ENCODE measurements around the gene PTPRM.

The PTPRM gene

DNA sequence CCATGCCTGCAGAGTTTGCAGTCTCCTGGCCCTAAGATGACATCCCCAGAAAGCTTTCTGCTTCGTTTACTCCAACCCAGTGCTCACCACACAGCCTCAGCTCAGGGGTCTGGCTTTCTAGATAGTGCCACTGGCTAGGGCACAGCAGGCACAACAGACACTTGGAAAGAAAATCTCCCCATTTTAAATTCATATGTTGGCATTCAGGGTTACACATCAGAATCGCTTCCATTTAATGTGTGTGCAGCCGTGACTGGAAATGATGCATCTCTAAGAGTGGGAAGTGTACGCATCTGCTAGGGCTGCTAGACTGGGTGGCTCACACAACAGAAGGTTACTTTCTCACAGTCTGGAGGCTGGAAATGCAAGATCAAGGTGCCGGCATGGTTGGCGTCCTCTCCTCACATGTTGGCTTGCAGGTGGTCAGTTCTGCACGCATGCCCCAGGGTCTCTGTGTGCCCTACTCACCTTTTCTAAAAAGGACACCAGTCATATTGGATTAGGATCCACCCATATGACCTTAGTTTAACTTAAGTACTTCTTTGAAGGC, 712.7 kb downstream of the PTPRM start:
- TF ChIP-seq, protein P1, sequence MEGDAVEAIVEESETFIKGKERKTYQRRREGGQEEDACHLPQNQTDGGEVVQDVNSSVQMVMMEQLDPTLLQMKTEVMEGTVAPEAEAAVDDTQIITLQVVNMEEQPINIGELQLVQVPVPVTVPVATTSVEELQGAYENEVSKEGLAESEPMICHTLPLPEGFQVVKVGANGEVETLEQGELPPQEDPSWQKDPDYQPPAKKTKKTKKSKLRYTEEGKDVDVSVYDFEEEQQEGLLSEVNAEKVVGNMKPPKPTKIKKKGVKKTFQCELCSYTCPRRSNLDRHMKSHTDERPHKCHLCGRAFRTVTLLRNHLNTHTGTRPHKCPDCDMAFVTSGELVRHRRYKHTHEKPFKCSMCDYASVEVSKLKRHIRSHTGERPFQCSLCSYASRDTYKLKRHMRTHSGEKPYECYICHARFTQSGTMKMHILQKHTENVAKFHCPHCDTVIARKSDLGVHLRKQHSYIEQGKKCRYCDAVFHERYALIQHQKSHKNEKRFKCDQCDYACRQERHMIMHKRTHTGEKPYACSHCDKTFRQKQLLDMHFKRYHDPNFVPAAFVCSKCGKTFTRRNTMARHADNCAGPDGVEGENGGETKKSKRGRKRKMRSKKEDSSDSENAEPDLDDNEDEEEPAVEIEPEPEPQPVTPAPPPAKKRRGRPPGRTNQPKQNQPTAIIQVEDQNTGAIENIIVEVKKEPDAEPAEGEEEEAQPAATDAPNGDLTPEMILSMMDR (conservative IDR thresholded peaks at IDR 0.05; ENCODE audit: low read depth): no peak
- CTCF ChIA-PET: no interaction called here
- DNase-seq (ENCODE audit: low spot score): no peak
- POLR2A ChIA-PET (ENCODE audit: low non-redundant PET): no interaction called here
- no peak overlapping the region for H3K27ac ChIP-seq

DNA sequence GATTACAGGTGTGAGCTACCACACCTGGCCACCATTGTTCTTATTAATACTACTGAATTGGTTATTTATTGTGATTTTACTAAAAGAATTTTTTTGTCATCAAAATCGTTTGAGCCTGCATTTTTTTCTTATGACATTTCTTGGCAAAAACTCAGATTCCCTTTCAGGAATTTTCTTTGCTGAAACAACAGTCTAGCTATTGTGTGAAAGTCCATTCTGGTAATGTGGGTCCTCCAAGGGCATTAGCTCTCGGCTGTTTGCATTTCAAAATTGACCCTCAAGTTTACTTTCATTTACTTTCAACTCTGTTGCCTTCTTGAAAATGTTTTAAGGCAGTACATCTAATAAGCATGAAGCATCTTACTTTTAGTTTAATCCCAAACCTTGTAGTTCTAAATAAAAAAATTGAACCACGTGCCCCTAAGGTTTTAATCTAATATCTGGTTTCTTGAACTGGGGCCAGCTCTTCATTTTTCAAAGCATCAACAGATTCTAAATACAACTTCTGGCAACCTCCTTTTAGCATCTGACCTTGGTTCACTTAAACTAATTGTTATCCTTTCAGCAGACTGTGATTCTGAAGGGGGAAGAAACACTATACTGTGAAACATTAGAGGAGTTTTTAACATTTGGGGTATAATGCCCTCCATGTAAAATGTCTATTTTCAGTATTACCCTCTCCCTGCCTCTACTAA, 716.9 kb downstream of the PTPRM start:
- TF ChIP-seq, protein P1 (conservative IDR thresholded peaks at IDR 0.05; ENCODE audit: low read depth): no peak
- DNase-seq (ENCODE audit: low spot score): no peak
- ChIA-PET POLR2A (ENCODE audit: low non-redundant PET) (no interaction called here), CTCF (interaction anchor here (0.6 kb wide), 1 partner anchor 411 kb away, joined by 4 read pairs; no protein-coding TSS in a partner anchor)
- H3K27ac ChIP-seq: no peak overlapping the region

GRCh38 chr18:8286303-8286702, 719.2 kb downstream of the PTPRM start:
- DNase-seq (ENCODE audit: low spot score): no peak
- CTCF ChIA-PET: no interaction called here
- TF ChIP-seq, protein P1 (conservative IDR thresholded peaks at IDR 0.05; ENCODE audit: low read depth): no peak
- no peak overlapping the region for H3K27ac ChIP-seq
- POLR2A ChIA-PET (ENCODE audit: low non-redundant PET): no interaction called here

DNA sequence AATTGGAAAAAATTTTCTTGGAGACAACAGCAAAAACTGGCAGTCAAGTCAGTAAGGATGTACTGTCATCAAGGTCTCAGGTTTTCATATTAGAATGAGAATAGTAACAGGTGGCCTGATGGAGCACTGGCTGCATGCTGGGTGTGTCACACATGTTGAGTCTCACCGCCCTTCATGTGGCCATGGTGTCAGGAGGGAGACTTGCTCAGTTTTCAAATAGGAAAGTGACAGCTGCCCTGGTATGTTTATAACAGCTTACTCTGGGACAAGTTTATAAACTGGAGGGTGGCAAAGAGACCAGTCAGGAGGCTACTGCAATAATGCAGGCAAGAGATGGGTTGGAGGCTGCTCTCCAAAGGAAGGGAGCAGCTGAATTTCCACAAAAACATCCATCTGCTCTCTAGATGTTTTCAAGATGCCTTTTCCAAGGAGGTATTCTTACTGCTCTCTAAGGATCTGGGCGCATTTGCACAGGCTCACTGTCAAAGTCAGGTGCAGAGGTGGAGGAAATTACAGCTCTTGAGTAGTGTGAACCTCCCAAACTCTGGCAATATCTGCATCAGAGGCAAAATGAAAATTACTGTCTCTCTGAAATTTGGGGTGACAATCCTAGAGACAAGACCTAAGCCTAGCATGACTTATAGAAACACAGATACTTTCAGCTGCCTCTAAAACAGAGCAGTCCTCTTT, 720.2 kb downstream of the PTPRM start:
- ChIA-PET CTCF (interaction anchor here (0.5 to 0.7 kb wide), 2 partner anchors 137 to 1615 kb away, joined by 3 to 7 read pairs; no protein-coding TSS in a partner anchor), POLR2A (ENCODE audit: low non-redundant PET) (no interaction called here)
- no peak overlapping the region for H3K27ac ChIP-seq
- TF ChIP-seq, protein P1 (conservative IDR thresholded peaks at IDR 0.05; ENCODE audit: low read depth): no peak
- DNase-seq (ENCODE audit: low spot score): no peak

DNA sequence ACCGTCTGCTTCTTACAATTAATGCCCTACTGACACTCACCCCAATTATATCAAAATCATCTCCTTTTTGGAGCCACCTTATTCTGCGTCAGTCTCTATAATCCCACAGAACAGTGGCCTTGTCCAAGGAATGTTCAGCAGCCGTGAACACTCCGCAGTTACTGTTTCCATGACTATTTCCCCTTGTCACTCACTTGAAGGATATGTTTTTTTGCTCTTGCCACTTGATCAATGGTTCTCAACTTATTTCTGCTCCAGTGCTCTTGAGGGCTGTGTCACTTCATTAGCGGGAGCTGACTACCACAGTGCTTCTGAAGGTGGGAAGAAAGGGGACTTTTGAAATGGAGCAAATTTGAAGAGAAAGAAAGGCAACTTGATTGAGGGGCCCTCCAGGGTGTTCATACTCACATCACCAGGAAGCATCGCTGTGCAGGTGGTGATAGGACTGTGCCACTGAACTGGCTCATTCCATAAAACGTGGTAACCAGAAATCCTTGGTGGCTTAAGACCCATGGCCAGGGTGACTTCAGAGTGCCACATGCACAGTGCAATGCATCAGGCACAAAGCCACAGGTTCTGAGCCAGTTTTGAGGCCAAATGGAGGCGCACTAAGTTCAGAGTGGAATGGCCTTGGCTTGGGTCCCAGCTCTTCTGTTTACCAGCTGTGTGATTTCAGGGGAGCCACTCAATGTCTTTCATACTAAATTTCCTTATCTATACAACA, 721.5 kb downstream of the PTPRM start:
- POLR2A ChIA-PET (ENCODE audit: low non-redundant PET): no interaction called here
- H3K27ac ChIP-seq: no peak overlapping the region
- TF ChIP-seq, protein P1 (conservative IDR thresholded peaks at IDR 0.05; ENCODE audit: low read depth): no peak
- DNase-seq (ENCODE audit: low spot score): no peak
- CTCF ChIA-PET: interaction anchor here (0.5 kb wide), 1 partner anchor 152 kb away, joined by 3 read pairs; no protein-coding TSS in a partner anchor

DNA sequence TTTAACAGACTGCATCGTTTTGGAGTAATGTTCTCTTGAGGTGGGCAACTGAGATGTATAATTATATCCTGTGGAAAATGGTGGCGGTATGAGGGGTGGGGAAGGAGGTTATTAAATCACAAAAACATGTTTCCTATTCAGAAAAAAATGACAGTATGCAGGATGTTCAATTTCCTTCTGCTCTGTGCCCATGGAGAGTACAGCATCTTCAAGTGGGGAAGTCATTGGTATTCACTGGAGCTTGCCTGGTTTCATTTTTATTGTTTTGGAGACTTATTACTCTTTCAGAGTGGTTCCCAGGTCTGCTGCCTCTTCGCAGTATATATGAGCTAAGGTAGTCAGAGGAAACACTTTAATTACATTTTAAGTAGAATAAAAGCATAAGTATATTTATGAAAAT, 723.3 kb downstream of the PTPRM start:
- ChIA-PET CTCF (no interaction called here), POLR2A (ENCODE audit: low non-redundant PET) (no interaction called here)
- H3K27ac ChIP-seq: no peak overlapping the region
- DNase-seq (ENCODE audit: low spot score): no peak
- TF ChIP-seq, protein P1 (conservative IDR thresholded peaks at IDR 0.05; ENCODE audit: low read depth): no peak

Measured in RWPE1 (cell line).